Measurements from ENCODE around the gene CYTH3.

GRCh38 chr7:6251653-6252052, 20.8 kb downstream of the CYTH3 start:
- no peak for TF ChIP-seq POLR2A (IDR thresholded peaks at IDR 0.05)
- no peak for TF ChIP-seq CTCF (IDR thresholded peaks at IDR 0.05)
